Measurements from ENCODE around the gene CD4.

- no peak for TF ChIP-seq EZH2phosphoT487 (IDR thresholded peaks at IDR 0.05; ENCODE audit: borderline replicate concordance, low read length)
- no peak for TF ChIP-seq CTCF (IDR thresholded peaks at IDR 0.05; ENCODE audit: low read depth, low read length, poor library complexity, severe bottlenecking)
These were observed 8.8 kb upstream of the CD4 start for GRCh38 chr12:6780573-6780972.
